NCI-H2171 treated with DMSO at 0.1 percent for 48 hours (cell line): ENCODE data around the gene DNAH14.
A peak's percentile ranks its signal among the peaks of the same experiment; 100 is the strongest.
"Not testable (repeated sequence)": the region's sequence is repeated elsewhere in the genome, so short reads cannot be mapped to it uniquely, and the experiment has no call there.

Experiments
- DNase-seq: peaks from one replicate; lab custom pipeline; 2025; lab: John Stamatoyannopoulos, UW

The DNAH14 gene

GRCh38 chr1:224996266-224996665 lies 66.8 kb downstream of the DNAH14 start:
- DNase-seq = no peak

GRCh38 chr1:224998185-224998584 lies 68.7 kb downstream of the DNAH14 start:
- DNase-seq = no peak

DNA sequence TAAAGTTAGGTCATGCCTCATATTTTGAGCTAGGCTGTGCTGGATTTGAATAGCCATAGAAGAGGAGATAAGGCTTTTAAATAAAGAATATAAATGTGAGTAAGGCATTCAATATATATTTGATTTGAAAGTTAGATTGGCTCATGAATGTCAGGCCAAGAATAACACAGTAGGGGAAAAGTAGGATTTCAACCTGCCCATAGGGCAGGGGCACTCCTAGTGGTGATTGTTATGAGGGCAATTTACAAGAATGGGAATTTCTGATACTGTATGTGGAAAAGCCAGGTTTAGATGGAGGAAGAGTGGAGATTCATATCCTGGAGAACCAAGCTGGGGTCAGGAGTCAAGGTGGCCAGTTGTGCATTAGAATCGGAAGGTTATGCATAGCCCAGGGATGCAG lies 74.9 kb downstream of the DNAH14 start:
- DNase-seq = peak; percentile 1

DNA sequence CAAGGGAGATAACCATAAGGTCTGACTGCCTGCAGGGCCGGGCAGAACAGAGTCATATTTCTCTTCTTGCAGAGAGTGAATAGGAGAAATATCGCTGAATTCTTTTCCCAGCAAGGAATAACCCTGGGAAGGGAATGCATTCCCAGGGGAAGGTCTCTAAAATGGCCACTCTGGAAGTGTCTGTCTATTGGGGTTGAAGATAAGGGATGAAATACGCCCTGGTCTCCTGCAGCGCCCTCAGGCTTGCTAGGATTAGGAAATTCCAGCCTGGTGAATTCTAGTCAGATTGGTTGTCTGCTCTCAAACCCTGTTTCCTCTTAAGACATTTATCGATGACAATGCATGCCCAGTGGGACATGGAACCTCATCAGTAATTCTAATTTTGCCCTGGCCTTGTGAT lies 76.9 kb downstream of the DNAH14 start:
- DNase-seq = not testable (repeated sequence)

DNA sequence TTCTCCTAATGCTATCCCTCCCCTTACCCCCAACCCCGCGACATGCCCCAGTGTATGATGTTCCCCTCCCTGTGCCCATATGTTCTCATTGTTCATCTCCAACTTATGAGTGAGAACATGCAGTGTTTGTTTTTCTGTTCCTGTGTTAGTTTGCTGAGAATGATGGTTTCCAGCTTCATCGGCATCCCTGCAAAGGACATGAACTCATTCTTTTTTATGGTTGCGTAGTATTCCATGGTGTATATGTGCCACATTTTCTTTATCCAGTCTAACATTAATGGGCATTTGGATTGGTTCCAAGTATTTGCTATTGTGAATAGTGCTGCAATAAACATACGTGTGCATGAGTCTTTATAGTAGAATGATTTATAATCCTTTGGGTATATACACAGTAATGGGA lies 78.6 kb downstream of the DNAH14 start:
- not testable (repeated sequence) for DNase-seq

- DNase-seq = no peak
Measured at GRCh38 chr1:225021037-225021436, 91.6 kb downstream of the DNAH14 start.

- DNase-seq = no peak
Measured at GRCh38 chr1:225026701-225027100, 97.2 kb downstream of the DNAH14 start.

GRCh38 chr1:225036441-225036840 lies 107.0 kb downstream of the DNAH14 start:
- not testable (repeated sequence) for DNase-seq

GRCh38 chr1:225042263-225042662 lies 112.8 kb downstream of the DNAH14 start:
- no peak for DNase-seq

GRCh38 chr1:225044258-225044657 lies 114.8 kb downstream of the DNAH14 start:
- DNase-seq = no peak

- DNase-seq = no peak
Measured at GRCh38 chr1:225049594-225049993, 120.1 kb downstream of the DNAH14 start.

DNA sequence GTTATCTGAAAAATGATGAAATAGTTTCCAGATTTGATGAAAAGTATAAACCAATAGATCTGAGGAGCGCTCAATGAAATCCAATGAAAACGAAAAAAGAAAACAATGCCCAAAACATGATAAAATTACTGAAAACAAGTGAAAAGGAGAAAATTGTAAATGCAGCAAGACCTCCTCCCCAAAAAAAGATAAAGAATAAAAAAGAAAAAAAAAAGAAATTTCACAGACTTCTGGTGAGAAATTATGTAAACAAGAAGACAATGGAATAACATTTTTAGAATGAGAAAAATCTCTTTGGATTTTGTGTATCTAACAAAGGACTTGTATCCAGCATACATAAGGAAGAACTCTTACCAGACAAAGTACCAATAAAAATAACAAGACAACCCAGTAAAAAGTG lies 134.2 kb downstream of the DNAH14 start:
- no peak for DNase-seq

DNA sequence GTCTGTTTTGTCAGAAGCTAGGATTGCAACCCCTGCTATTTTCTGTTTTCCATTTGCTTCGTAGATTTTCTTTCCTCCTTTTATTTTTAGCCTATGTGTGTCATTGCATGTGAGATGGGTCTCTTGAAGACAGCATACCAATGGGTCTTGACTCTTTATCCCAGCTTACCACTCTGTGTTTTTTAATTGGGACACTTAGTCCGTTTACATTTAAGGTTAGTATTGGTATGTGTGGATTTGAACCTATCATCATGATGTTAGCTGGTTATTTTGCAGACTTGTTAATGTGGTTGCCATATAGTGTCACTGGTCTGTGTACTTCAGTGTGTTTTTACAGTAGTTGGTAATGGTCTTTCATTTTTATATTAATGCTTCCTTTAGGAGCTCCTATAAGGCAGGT lies 141.5 kb downstream of the DNAH14 start:
- DNase-seq = no peak

DNA sequence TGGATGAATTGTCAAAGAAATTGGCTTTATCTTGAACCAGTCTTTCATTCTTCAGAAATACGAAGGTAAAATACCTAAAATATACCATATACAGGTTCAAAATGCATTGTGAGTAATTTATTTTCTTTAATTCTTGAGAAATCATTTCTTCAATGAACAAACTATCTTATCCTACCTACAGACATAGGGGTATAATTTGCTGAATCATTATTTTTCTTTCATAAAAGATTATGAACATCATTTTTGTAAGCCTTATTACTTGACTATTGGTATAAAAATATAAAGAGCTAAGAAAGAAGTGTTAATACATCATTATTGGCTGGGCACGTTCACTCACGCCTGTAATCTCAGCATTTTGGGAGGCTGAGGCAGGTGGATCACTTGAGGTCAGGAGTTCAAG lies 167.7 kb downstream of the DNAH14 start:
- DNase-seq = no peak

DNA sequence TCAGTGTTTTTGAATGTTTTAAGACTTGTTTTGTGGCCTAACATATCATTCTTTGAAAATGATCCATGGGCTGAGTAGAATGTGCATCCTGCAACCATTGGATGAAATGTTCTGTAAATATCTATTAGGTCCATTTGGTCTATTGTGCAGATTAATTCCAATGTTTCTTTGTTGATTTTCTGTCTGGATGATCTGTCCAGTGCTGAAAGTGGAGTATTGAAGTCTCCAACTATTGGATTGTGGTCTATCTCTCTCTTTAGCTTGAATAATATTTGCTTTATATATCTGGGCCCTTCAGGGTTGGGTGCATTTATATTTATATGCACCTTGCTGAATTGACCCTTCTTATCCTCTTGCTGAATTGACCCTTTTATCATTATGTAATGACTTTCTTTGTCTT lies 181.5 kb downstream of the DNAH14 start:
- DNase-seq = no peak

DNA sequence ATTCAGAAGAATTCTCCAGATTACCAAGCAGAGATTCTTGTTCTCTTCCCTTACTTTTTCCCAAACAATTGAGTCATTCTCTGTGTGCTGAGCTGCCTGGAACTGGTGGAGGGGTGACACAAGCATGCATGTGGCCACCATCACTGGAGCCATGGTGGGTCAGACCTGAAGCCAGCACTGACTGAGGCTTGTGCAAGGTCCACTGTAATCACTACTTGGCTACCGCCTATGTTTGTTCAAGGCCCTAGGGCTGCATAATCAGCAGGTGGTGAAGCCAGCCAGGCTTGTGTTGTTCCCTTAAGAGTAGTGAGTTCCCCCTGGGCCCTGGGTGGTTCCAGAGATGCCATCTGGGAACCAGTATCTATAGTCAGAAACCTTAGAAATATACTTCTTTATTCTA lies 183.8 kb downstream of the DNAH14 start:
- DNase-seq = no peak

GRCh38 chr1:225114354-225114990 lies 185.0 kb downstream of the DNAH14 start:
- DNase-seq = no peak

DNA sequence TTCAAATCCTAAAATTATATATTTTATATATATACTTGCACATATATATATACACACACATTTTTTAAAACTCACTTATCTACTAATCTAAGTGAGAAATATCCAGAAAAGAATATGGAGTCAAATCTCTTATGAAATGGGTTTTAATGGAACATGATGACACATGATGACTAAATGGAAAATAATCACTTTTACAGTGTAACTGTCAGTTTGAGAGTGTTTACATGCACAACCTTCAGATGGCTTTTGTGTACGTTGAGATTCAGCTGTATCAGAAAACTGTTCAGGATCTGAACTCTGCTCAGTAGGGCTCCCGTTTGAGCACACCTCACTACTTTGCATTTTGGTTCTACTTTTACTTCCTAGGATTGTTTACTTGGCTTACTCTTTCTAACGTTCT lies 189.8 kb downstream of the DNAH14 start:
- no peak for DNase-seq

- DNase-seq = no peak
Measured at GRCh38 chr1:225121095-225121494, 191.6 kb downstream of the DNAH14 start.

DNA sequence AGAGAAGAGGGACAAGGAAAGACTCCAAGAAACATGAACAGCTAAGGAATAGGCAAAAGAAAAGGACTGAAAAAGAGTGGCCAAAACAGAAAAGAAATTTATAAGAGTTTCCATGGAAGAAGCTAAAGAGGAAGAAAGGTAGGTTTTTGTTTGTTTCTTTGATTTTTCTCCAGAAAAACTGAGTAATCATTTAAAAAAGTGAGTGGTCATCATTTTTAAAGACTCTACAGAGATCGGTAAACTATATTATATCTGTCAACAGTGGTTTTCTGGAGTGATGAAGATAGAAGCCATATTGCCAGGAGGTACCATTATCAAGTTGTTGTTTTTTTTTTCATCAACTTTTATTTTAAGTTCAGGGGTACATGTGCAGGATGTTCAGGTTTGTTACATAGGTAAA lies 202.4 kb downstream of the DNAH14 start:
- DNase-seq = no peak

DNA sequence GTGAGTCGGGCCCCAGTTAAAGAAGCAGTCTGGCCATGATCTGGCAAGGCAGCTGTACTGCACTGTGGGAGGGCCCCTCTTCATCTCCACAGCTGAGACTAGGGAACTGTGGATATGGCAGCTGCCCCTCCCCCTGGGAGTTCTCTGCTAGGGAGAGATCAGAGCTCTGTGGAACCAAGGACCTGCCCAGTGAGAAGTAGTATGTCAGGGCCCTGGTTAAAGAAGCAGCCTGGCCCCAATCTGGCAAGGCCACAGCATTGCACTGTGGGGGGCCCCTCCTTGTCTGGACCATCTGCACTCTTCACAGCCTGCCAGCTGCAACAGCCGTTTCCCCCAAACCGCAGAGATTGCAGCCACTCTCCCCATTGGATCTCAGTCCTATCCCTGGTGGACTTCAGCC lies 208.5 kb downstream of the DNAH14 start:
- DNase-seq = peak; percentile 96

GRCh38 chr1:225143001-225143400 lies 213.5 kb downstream of the DNAH14 start:
- no peak for DNase-seq

DNA sequence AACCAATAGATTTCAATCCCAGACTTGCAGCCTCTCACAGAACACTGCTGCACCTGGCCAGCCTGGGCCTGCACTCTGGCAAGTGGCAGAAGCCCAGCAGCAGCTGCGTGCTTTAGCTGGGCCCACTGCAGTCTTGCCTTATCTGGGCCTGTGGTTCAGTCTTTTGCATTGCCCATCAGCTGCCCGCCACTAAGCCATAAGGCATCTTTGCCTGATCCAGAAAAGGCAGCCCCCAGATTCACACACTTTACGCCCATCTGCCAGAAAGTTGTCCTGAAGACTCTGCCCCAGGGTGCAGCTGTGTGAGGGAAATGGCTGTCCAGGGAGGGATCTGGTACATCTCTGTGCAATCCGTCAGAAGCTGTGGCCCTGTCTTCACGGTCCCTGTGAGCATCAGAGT lies 217.0 kb downstream of the DNAH14 start:
- DNase-seq = no peak

DNA sequence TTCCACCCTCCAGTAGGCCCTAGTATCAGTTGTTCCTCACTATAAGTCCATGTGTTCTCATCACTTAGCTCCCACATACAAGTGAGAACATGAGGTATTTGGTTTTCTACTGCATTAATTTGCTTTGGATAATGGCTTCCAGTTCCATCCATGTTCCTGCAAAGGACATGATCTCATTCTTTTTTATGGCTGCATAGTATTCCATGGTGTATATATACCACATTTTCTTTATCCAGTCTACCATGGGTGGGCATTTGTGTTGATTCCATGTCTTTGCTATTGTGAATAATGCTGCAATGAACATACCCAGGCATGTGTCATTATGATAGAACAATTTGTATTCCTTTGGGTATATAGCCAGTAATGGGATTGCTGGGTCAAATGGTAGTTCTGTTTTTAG lies 218.3 kb downstream of the DNAH14 start:
- not testable (repeated sequence) for DNase-seq

DNA sequence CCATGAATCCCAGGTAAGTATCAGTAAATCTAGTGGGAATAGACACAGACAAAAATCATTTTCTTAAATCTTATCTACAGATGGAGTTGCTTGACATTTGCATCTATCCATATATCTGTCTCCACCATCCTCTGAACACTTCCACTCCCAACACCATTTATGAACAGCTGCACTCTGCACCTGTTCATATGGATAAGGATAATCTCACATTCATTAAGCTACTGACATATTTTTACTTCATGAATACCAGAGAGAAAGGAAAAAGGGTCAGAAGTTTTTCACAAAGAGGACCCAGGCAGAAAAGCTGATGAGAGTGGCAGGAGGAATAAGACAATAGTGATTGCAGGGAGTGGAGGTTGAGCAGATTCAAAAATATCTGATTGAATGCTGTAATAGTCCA lies 222.6 kb downstream of the DNAH14 start:
- peak; percentile 15 for DNase-seq
